Stimulated activated CD8-positive, alpha-beta memory T cell treated with anti-CD3 and anti-CD28 coated beads, Interleukin-15, amount 100 ng/mL, for 48 hours (primary cell): ENCODE results near the gene LIX1.
"Not testable (repeated sequence)": the region's sequence is repeated elsewhere in the genome, so short reads cannot be mapped to it uniquely, and the experiment has no call there.

Experiments
- DNase-seq, 2 donors: peaks; one replicate each; pipeline ENCODE4 v3.0.0-alpha.2; 2020; ENCODE audit warnings: low read depth in 2 of 2

LIX1 gene

GRCh38 chr5:97142521-97143254, at the start of gene LIX1:
LIX1 (minus strand) TSS chr5:97142611; CDS start chr5:97142576, 35 bp downstream.
- DNase-seq, result no peak

- no peak for DNase-seq
Measured at GRCh38 chr5:97191893-97192292, 49.5 kb upstream of the LIX1 start.

- DNase-seq, result not testable (repeated sequence)
Measured at GRCh38 chr5:97189523-97189922, 47.1 kb upstream of the LIX1 start.

- no peak for DNase-seq
Measured at GRCh38 chr5:97183930-97184213, 41.5 kb upstream of the LIX1 start.

GRCh38 chr5:97183100-97183929, 40.9 kb upstream of the LIX1 start, which contains the start of gene RIOK2:
RIOK2 (minus strand) TSS chr5:97183247; CDS start chr5:97183191, 56 bp downstream.
- DNase-seq, result peak; percentile 90 to 91

- DNase-seq, result no peak
Measured at GRCh38 chr5:97182571-97183099, 40.2 kb upstream of the LIX1 start.

- DNase-seq, result no peak
Measured at GRCh38 chr5:97181856-97182545, 39.6 kb upstream of the LIX1 start.

- DNase-seq, result not testable (repeated sequence)
Measured at GRCh38 chr5:97179457-97179856, 37.0 kb upstream of the LIX1 start.

- no peak for DNase-seq
Measured at GRCh38 chr5:97172227-97172626, 29.8 kb upstream of the LIX1 start.

- DNase-seq, result no peak
Measured at GRCh38 chr5:97171703-97172102, 29.3 kb upstream of the LIX1 start.

- DNase-seq, result no peak
Measured at GRCh38 chr5:97167435-97167834, 25.0 kb upstream of the LIX1 start.

- DNase-seq, result no peak
Measured at GRCh38 chr5:97165726-97166125, 23.3 kb upstream of the LIX1 start.

GRCh38 chr5:97164846-97165245, 22.4 kb upstream of the LIX1 start:
- DNase-seq, result no peak

GRCh38 chr5:97163790-97164285, 21.4 kb upstream of the LIX1 start:
- DNase-seq, result no peak

- no peak for DNase-seq
Measured at GRCh38 chr5:97163360-97163764, 21.0 kb upstream of the LIX1 start.

GRCh38 chr5:97162045-97162444, 19.6 kb upstream of the LIX1 start:
- no peak for DNase-seq

GRCh38 chr5:97157689-97158088, 15.3 kb upstream of the LIX1 start:
- no peak for DNase-seq

- no peak for DNase-seq
Measured at GRCh38 chr5:97151370-97151769, 9.0 kb upstream of the LIX1 start.

GRCh38 chr5:97150401-97150800, 8.0 kb upstream of the LIX1 start:
- no peak for DNase-seq

- DNase-seq, result no peak
Measured at GRCh38 chr5:97149709-97150108, 7.3 kb upstream of the LIX1 start.

GRCh38 chr5:97148288-97148687, 5.9 kb upstream of the LIX1 start:
- DNase-seq, result no peak

GRCh38 chr5:97143704-97144103, 1.3 kb upstream of the LIX1 start:
- DNase-seq, result no peak
